GM23338 (cell line): ENCODE measurements around the gene OTUD3. TPM values are rescaled to one million over a fixed set of nuclear protein-coding genes. Genes with fewer than 3 reads are reported as not detected.

Experiments used
- ATAC-seq: fragments of 200-7000 bp; cut with Tn5 transposase; 3 replicates; pipeline ENCODE4 v1.9.1; 2020
- DNase-seq: peaks from one replicate; pipeline ENCODE4 v3.0.0-alpha.2; 2015; ENCODE audit warnings: low spot score
- H2AFZ ChIP-seq: fragments of 200-600 bp; sonication (generic); 2 replicates; pipeline ENCODE4 v1.8.0; 2016; ENCODE audit warnings: antibody characterized with exemption, mild to moderate bottlenecking, moderate library complexity
- H3F3A ChIP-seq: fragments of 200-600 bp; sonication (generic); replicated peaks from 2 replicates; pipeline ENCODE4 v1.8.0; 2017; ENCODE audit warnings: antibody characterized with exemption, mixed run types, low read depth
- H3K27ac ChIP-seq: fragments of 200-600 bp; sonication (generic); 2 replicates; pipeline ENCODE4 v1.6.1; 2016; ENCODE audit warnings: low read depth
- H3K27me3 ChIP-seq: fragments of 200-600 bp; sonication (generic); 2 replicates; pipeline ENCODE4 v1.8.0; 2016; ENCODE audit warnings: mild to moderate bottlenecking, mixed run types, moderate library complexity; ENCODE audit not compliant: insufficient read depth
- H3K36me3 ChIP-seq: fragments of 200-600 bp; sonication (generic); 2 replicates; pipeline ENCODE4 v1.8.0; 2016; ENCODE audit warnings: mild to moderate bottlenecking; ENCODE audit not compliant: insufficient read depth
- H3K4me1 ChIP-seq: fragments of 200-600 bp; sonication (generic); 2 replicates; pipeline ENCODE4 v1.8.0; 2016; ENCODE audit warnings: mild to moderate bottlenecking, moderate library complexity; ENCODE audit not compliant: insufficient read depth
- H3K4me2 ChIP-seq: fragments of 200-600 bp; sonication (generic); 2 replicates; pipeline ENCODE4 v1.7.1; 2017; ENCODE audit warnings: mixed run types
- H3K4me3 ChIP-seq: fragments of 200-600 bp; sonication (generic); 2 replicates; pipeline ENCODE4 v1.6.1; 2016; ENCODE audit warnings: mixed run types
- H3K79me2 ChIP-seq: fragments of 200-600 bp; sonication (generic); replicated peaks from 2 replicates; pipeline ENCODE4 v1.8.0; 2017; ENCODE audit warnings: mild to moderate bottlenecking; ENCODE audit not compliant: insufficient read depth
- H3K9me2 ChIP-seq: fragments of 200-600 bp; sonication (generic); 2 replicates; pipeline ENCODE4 v1.8.0; 2017; ENCODE audit not compliant: insufficient read depth
- H4K20me1 ChIP-seq: fragments of 200-600 bp; sonication (generic); replicated peaks from 2 replicates; pipeline ENCODE4 v1.8.0; 2017; ENCODE audit warnings: mild to moderate bottlenecking; ENCODE audit not compliant: insufficient read depth
- H3K27ac Mint-ChIP-seq: 2 replicates; pipeline ENCODE4 v1.8.0; 2020; ENCODE audit warnings: inconsistent platforms, mild to moderate bottlenecking, moderate library complexity, mixed read lengths
- H3K27me3 Mint-ChIP-seq: 3 replicates; pipeline ENCODE4 v1.8.0; 2022; ENCODE audit warnings: low read depth, mild to moderate bottlenecking, moderate library complexity, mixed read lengths, inconsistent platforms; ENCODE audit not compliant: insufficient read depth, poor library complexity
- H3K36me3 Mint-ChIP-seq: 3 replicates; pipeline ENCODE4 v1.8.0; 2021; ENCODE audit warnings: low read depth, mild to moderate bottlenecking, inconsistent platforms, moderate library complexity, mixed read lengths
- H3K4me1 Mint-ChIP-seq: 3 replicates; pipeline ENCODE4 v1.8.0; 2020; ENCODE audit warnings: mild to moderate bottlenecking, inconsistent platforms, mixed read lengths
- H3K4me3 Mint-ChIP-seq: 3 replicates; pipeline ENCODE4 v1.8.0; 2021; ENCODE audit warnings: moderate library complexity, mild to moderate bottlenecking, inconsistent platforms, mixed read lengths
- H3K9me3 Mint-ChIP-seq: 3 replicates; pipeline ENCODE4 v1.8.0; 2020; ENCODE audit warnings: moderate library complexity, mild to moderate bottlenecking, inconsistent platforms, mixed read lengths
- CREB1 ChIP-seq: fragments of 250-450 bp; sonication (Bioruptor Pico); IDR thresholded peaks from 2 replicates; pipeline ENCODE4 v1.5.0; 2020; ENCODE audit warnings: low read depth, mild to moderate bottlenecking, moderate library complexity
- EZH2 ChIP-seq: fragments of 200-600 bp; sonication (generic); IDR thresholded peaks from one replicate; pipeline ENCODE4 v1.8.0; 2017; ENCODE audit warnings: antibody characterized with exemption, mild to moderate bottlenecking, low read depth; ENCODE audit not compliant: unreplicated experiment
- EZH2phosphoT487 ChIP-seq: fragments of 200-600 bp; sonication (generic); IDR thresholded peaks from one replicate; pipeline ENCODE4 v1.8.1; 2018; ENCODE audit warnings: antibody characterized with exemption; ENCODE audit not compliant: unreplicated experiment
- JUNB ChIP-seq: IDR thresholded peaks from one replicate; pipeline ENCODE4 v1.6.1; 2016; ENCODE audit warnings: antibody characterized with exemption; ENCODE audit not compliant: unreplicated experiment
- NANOG ChIP-seq: IDR thresholded peaks from 2 replicates; pipeline ENCODE4 v1.6.1; 2016; ENCODE audit warnings: antibody characterized with exemption, borderline replicate concordance
- POLR2AphosphoS5 ChIP-seq: IDR thresholded peaks from 2 replicates; pipeline ENCODE4 v1.6.1; 2016; ENCODE audit warnings: antibody characterized with exemption, low read depth
- STAT1 ChIP-seq: IDR thresholded peaks from one replicate; pipeline ENCODE4 v1.6.1; 2016; ENCODE audit warnings: antibody characterized with exemption; ENCODE audit not compliant: unreplicated experiment
- ZNF114 ChIP-seq: fragments of 250-450 bp; sonication (Bioruptor Pico); IDR thresholded peaks from 2 replicates; pipeline ENCODE4 v1.5.0; 2020; ENCODE audit warnings: mild to moderate bottlenecking, moderate library complexity
- ZNF331 ChIP-seq: fragments of 250-450 bp; sonication (Bioruptor Pico); IDR thresholded peaks from 2 replicates; pipeline ENCODE4 v1.5.0; 2020; ENCODE audit warnings: low read depth, mild to moderate bottlenecking, moderate library complexity
- polyA plus RNA-seq: library from polyadenylated mRNA; unstranded; fragments of >200 nt; fragmentation: Nextera tagmentation; extraction: Ambion mirVana; gene quantifications from 2 replicates; pipeline ENCODE4 v1.2.1, GENCODE V29; 2016
- total RNA-seq: library from RNA; depleted of rRNA; stranded (reverse); fragments of >200 nt; shearing (Covaris generic); gene quantifications from 2 replicates; pipeline ENCODE4 v1.2.3, GENCODE V29; 2014
- TF ChIP-seq, protein P1 (sequence below): IDR thresholded peaks from 2 replicates; pipeline ENCODE4 v1.6.1; 2016; ENCODE audit warnings: antibody characterized with exemption
- TF ChIP-seq, protein P2 (sequence below): IDR thresholded peaks from one replicate; pipeline ENCODE4 v1.6.1; 2018; ENCODE audit warnings: antibody characterized with exemption; ENCODE audit not compliant: unreplicated experiment
- TF ChIP-seq, protein P3 (sequence below), 2 experiments: fragments of 200-600 bp in 1 of 2; sonication (generic) in 1 of 2; conservative IDR thresholded peaks; 2 replicates each; pipeline versions ENCODE4 v1.5.1 to v1.6.1; 2016 to 2017; ENCODE audit warnings: antibody characterized with exemption in 2 of 2, low read depth in 2 of 2, mild to moderate bottlenecking in 2 of 2, moderate library complexity in 1 of 2
- TF ChIP-seq, protein P4 (sequence below): fragments of 250-450 bp; sonication (Bioruptor Pico); IDR thresholded peaks from 2 replicates; pipeline ENCODE4 v1.5.0; 2020; ENCODE audit warnings: mild to moderate bottlenecking, moderate library complexity

The OTUD3 gene
- total and polyA plus RNA-seq, 2 experiments from 2014 or later: 3.0 to 12.9 TPM

DNA sequence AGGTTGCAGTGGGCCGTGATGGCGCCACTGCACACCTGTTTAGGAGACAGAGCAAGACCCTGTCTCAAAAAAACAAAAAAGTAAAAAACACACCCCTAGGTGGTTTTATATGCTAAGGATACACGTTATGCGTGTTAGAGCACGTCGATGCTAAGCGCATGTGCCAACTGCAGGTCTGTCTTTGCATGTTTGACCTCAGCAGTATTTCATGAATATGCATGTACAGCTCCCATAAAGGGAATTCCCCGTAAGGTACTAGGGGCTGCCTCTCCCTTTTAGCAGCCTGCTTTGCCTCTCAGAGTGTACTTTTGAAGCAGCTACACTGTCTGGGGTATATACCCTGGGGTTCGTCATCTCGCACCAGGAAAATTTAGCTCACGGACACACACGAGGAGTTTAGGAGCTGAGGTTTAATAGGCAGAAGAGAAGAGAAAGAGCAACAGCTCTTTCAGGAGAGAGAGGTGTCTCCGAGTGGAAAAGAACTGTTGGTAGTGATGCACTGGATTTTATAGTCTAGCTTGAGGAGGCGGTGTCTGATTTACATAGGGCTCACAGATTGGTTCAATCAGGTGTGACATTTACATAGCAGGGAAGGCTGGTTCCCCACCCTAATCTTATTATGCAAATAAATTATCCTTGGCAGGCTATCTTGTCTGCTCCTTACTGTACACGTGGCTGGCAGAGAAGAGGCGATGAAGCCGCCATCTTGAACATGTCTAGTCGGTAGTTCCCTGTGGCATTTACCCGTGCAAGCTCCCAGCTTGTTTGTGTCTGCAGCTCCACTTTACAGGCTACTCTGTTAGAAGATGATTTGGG, 4.2 kb upstream of the OTUD3 start:
- Histone ChIP-seq H3K79me2 (peaks cover 4% of the 10 kb centered on the region), H3K36me3 (no peaks in the 10 kb centered on the region), H3K9me2 (no peaks in the 10 kb centered on the region), H3F3A (no peaks in the 10 kb centered on the region), H4K20me1 (peaks cover under 1% of the 10 kb centered on the region; the same call in 1 of the 2 replicates), H3K4me3 (no peak overlapping the region), H3K4me2 (no peak overlapping the region), H3K4me1 (0 out of 2 replicates have a peak, but pooled peaks cover under 1% of the 10 kb centered on the region), H3K27ac (no peak overlapping the region), H3K27me3 (no peaks in the 10 kb centered on the region), H2AFZ (peak overlapping the region; percentile 69; the same call in 1 of the 2 replicates)
- Mint-ChIP-seq H3K36me3 (peaks cover under 1% of the 10 kb centered on the region; the same call in 1 of the 3 replicates), H3K27me3 (peaks cover 2% of the 10 kb centered on the region), H3K27ac (no peak overlapping the region), H3K4me3 (no peak overlapping the region), H3K9me3 (no peaks in the 10 kb centered on the region), H3K4me1 (peaks cover 8% of the 10 kb centered on the region; the same call in 2 of the 3 replicates)
- ATAC-seq (no peak), DNase-seq (peak; percentile 25)
- TF ChIP-seq NANOG (no peak), POLR2AphosphoS5 (no peak), EZH2phosphoT487 (no peak), EZH2 (no peak), CREB1 (no peak), ZNF331 (no peak), ZNF114 (CRISPR knock-in tag) (no peak), JUNB (no peak), STAT1 (no peak)
- TF ChIP-seq, protein P1, sequence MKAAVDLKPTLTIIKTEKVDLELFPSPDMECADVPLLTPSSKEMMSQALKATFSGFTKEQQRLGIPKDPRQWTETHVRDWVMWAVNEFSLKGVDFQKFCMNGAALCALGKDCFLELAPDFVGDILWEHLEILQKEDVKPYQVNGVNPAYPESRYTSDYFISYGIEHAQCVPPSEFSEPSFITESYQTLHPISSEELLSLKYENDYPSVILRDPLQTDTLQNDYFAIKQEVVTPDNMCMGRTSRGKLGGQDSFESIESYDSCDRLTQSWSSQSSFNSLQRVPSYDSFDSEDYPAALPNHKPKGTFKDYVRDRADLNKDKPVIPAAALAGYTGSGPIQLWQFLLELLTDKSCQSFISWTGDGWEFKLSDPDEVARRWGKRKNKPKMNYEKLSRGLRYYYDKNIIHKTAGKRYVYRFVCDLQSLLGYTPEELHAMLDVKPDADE: no peak
- TF ChIP-seq, protein P2, sequence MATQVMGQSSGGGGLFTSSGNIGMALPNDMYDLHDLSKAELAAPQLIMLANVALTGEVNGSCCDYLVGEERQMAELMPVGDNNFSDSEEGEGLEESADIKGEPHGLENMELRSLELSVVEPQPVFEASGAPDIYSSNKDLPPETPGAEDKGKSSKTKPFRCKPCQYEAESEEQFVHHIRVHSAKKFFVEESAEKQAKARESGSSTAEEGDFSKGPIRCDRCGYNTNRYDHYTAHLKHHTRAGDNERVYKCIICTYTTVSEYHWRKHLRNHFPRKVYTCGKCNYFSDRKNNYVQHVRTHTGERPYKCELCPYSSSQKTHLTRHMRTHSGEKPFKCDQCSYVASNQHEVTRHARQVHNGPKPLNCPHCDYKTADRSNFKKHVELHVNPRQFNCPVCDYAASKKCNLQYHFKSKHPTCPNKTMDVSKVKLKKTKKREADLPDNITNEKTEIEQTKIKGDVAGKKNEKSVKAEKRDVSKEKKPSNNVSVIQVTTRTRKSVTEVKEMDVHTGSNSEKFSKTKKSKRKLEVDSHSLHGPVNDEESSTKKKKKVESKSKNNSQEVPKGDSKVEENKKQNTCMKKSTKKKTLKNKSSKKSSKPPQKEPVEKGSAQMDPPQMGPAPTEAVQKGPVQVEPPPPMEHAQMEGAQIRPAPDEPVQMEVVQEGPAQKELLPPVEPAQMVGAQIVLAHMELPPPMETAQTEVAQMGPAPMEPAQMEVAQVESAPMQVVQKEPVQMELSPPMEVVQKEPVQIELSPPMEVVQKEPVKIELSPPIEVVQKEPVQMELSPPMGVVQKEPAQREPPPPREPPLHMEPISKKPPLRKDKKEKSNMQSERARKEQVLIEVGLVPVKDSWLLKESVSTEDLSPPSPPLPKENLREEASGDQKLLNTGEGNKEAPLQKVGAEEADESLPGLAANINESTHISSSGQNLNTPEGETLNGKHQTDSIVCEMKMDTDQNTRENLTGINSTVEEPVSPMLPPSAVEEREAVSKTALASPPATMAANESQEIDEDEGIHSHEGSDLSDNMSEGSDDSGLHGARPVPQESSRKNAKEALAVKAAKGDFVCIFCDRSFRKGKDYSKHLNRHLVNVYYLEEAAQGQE: no peak
- TF ChIP-seq, protein P3, sequence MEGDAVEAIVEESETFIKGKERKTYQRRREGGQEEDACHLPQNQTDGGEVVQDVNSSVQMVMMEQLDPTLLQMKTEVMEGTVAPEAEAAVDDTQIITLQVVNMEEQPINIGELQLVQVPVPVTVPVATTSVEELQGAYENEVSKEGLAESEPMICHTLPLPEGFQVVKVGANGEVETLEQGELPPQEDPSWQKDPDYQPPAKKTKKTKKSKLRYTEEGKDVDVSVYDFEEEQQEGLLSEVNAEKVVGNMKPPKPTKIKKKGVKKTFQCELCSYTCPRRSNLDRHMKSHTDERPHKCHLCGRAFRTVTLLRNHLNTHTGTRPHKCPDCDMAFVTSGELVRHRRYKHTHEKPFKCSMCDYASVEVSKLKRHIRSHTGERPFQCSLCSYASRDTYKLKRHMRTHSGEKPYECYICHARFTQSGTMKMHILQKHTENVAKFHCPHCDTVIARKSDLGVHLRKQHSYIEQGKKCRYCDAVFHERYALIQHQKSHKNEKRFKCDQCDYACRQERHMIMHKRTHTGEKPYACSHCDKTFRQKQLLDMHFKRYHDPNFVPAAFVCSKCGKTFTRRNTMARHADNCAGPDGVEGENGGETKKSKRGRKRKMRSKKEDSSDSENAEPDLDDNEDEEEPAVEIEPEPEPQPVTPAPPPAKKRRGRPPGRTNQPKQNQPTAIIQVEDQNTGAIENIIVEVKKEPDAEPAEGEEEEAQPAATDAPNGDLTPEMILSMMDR (conservative IDR thresholded peaks at IDR 0.05; ENCODE audit: low read depth in 2 of 2): no peak
- TF ChIP-seq, protein P4, sequence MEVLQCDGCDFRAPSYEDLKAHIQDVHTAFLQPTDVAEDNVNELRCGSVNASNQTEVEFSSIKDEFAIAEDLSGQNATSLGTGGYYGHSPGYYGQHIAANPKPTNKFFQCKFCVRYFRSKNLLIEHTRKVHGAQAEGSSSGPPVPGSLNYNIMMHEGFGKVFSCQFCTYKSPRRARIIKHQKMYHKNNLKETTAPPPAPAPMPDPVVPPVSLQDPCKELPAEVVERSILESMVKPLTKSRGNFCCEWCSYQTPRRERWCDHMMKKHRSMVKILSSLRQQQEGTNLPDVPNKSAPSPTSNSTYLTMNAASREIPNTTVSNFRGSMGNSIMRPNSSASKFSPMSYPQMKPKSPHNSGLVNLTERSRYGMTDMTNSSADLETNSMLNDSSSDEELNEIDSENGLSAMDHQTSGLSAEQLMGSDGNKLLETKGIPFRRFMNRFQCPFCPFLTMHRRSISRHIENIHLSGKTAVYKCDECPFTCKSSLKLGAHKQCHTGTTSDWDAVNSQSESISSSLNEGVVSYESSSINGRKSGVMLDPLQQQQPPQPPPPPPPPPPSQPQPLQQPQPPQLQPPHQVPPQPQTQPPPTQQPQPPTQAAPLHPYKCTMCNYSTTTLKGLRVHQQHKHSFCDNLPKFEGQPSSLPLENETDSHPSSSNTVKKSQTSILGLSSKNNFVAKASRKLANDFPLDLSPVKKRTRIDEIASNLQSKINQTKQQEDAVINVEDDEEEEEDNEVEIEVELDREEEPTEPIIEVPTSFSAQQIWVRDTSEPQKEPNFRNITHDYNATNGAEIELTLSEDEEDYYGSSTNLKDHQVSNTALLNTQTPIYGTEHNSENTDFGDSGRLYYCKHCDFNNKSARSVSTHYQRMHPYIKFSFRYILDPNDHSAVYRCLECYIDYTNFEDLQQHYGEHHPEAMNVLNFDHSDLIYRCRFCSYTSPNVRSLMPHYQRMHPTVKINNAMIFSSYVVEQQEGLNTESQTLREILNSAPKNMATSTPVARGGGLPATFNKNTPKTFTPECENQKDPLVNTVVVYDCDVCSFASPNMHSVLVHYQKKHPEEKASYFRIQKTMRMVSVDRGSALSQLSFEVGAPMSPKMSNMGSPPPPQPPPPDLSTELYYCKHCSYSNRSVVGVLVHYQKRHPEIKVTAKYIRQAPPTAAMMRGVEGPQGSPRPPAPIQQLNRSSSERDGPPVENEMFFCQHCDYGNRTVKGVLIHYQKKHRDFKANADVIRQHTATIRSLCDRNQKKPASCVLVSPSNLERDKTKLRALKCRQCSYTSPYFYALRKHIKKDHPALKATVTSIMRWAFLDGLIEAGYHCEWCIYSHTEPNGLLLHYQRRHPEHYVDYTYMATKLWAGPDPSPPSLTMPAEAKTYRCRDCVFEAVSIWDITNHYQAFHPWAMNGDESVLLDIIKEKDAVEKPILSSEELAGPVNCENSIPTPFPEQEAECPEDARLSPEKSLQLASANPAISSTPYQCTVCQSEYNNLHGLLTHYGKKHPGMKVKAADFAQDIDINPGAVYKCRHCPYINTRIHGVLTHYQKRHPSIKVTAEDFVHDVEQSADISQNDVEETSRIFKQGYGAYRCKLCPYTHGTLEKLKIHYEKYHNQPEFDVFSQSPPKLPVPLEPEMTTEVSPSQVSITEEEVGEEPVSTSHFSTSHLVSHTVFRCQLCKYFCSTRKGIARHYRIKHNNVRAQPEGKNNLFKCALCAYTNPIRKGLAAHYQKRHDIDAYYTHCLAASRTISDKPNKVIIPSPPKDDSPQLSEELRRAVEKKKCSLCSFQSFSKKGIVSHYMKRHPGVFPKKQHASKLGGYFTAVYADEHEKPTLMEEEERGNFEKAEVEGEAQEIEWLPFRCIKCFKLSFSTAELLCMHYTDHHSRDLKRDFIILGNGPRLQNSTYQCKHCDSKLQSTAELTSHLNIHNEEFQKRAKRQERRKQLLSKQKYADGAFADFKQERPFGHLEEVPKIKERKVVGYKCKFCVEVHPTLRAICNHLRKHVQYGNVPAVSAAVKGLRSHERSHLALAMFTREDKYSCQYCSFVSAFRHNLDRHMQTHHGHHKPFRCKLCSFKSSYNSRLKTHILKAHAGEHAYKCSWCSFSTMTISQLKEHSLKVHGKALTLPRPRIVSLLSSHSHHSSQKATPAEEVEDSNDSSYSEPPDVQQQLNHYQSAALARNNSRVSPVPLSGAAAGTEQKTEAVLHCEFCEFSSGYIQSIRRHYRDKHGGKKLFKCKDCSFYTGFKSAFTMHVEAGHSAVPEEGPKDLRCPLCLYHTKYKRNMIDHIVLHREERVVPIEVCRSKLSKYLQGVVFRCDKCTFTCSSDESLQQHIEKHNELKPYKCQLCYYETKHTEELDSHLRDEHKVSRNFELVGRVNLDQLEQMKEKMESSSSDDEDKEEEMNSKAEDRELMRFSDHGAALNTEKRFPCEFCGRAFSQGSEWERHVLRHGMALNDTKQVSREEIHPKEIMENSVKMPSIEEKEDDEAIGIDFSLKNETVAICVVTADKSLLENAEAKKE: no peak
